Mesodermal cell (in vitro differentiated cells): Measurements from ENCODE around the gene PLD5.
"Not testable (repeated sequence)": the region's sequence is repeated elsewhere in the genome, so short reads cannot be mapped to it uniquely, and the experiment has no call there.

ENCODE experiments used
- H3K27ac ChIP-seq: 2 replicates; pipeline ENCODE4 v1.7.0; 2013; ENCODE audit warnings: mild to moderate bottlenecking, low read depth, low read length, moderate library complexity; ENCODE audit not compliant: severe bottlenecking
- H3K36me3 ChIP-seq: 2 replicates; pipeline ENCODE4 v1.7.1; 2013; ENCODE audit warnings: mild to moderate bottlenecking, low read length, moderate library complexity; ENCODE audit not compliant: control insufficient read depth, insufficient read depth
- H3K4me1 ChIP-seq: one replicate; pipeline ENCODE4 v1.7.1; 2013; ENCODE audit warnings: mild to moderate bottlenecking, low read length; ENCODE audit not compliant: insufficient read depth, control insufficient read depth, poor library complexity, severe bottlenecking
- H3K4me3 ChIP-seq: 2 replicates; pipeline ENCODE4 v1.7.0; 2013; ENCODE audit warnings: low read length, control low read depth, mild to moderate bottlenecking; ENCODE audit not compliant: insufficient read depth, poor library complexity, severe bottlenecking; ENCODE audit errors: extremely low read depth
- H3K9me3 ChIP-seq: 2 replicates; pipeline ENCODE4 v1.7.1; 2013; ENCODE audit warnings: mild to moderate bottlenecking, low read length, moderate library complexity; ENCODE audit not compliant: control insufficient read depth
- WGBS, 2 experiments: methylation state at CpG; one replicate each; pipeline ENCODE4 v1.1.5; 2013; ENCODE audit warnings: missing lambda C conversion rate in 2 of 2; ENCODE audit not compliant: insufficient coverage in 2 of 2; 5-methylcytosine and 5-hydroxymethylcytosine counted together

The PLD5 gene

DNA sequence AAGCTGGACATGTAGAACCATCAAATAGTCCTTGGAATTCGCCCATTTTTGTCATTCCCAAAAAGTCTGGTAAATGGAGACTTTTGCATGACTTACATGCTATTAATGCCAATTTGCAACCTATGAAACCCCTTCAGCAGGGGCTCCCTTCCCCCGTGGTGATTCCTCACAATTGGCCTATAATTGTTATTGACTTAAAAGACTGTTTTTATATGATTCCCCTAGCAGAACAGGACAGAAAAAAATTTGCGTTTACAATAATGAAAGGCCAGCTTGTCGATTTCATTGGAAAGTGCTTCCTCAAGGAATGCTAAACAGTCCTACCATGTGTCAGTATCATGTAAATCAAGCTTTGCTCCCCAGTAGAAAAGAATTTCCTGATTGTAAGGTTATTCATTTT, 311.5 kb downstream of the PLD5 start:
- WGBS, 2 experiments: 55 to 63% methylated on average over 3 of the region's 4 CpGs
- not testable (repeated sequence) for H3K36me3 ChIP-seq, H3K4me3 ChIP-seq, H3K27ac ChIP-seq, H3K4me1 ChIP-seq
- H3K9me3 ChIP-seq: peaks cover 17% of the 10 kb centered on the region

DNA sequence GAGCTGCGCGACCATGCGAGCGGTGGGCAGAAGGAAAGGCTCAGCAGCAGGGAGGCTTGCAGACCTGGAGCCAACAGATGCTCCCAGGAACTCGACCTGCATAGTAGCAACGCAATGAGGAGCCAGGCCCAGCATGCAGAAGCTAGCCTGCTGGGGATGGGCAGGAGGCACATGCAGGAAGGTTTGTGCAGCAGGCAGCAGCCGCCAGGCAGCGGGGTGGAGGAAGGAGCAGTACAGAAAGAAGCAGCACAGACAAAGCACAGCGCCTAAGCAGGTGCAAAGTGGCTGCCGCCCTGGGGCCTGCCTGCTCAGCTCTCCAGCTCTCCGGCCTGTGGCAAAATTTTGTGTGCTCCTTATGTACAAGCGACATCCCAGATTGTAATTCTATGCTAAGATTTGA, 312.1 kb downstream of the PLD5 start:
- Histone ChIP-seq H3K27ac (no peak overlapping the region), H3K9me3 (peaks cover 17% of the 10 kb centered on the region), H3K36me3 (no peaks in the 10 kb centered on the region), H3K4me1 (peaks cover 8% of the 10 kb centered on the region), H3K4me3 (no peak overlapping the region)
- 51 to 52% methylated on average over 10 to 11 of the region's 12 CpGs for WGBS, 2 experiments

DNA sequence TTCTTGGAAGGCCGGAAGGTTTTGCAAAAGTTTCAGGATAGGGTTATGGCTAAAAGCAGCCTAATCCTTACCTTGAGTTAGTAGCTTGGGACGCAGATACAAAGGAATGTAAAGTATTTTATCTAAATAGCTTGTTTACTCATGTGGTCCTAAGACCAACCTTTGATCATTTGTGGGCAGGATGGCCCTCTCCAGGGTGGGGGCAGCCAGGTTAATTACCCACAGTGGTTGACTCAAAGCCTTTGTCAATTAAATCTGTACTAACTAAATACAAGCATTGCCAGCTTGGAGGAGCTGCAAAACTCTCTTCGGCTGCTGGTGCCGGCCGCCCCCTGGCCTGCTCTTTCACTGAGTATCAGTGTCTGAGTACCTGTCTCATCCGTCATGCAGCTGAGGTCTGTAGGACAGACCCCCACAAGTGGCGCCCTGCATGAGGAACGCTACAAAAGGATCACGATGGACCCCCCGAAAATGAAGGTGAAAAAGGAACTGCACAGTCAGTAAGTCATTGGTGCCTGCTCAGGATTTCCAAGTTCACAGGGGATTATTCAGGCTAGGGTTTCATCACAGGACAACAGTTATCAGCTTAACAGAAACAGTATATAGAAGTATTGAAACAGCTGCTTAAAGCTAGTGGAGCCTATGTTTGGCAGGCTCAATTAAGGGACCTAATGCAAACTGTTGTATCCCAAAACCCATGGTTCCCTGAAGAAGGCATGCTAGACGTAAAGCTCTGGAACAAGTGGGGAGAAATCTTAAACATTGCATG, 313.1 kb downstream of the PLD5 start:
- H3K36me3 ChIP-seq: no peaks in the 10 kb centered on the region
- 54 to 64% methylated on average over 7 to 10 of the region's 11 CpGs for WGBS, 2 experiments
- no peak overlapping the region for H3K27ac ChIP-seq
- peaks cover 8% of the 10 kb centered on the region for H3K4me1 ChIP-seq
- H3K4me3 ChIP-seq: no peak overlapping the region
- H3K9me3 ChIP-seq: peaks cover 12% of the 10 kb centered on the region

DNA sequence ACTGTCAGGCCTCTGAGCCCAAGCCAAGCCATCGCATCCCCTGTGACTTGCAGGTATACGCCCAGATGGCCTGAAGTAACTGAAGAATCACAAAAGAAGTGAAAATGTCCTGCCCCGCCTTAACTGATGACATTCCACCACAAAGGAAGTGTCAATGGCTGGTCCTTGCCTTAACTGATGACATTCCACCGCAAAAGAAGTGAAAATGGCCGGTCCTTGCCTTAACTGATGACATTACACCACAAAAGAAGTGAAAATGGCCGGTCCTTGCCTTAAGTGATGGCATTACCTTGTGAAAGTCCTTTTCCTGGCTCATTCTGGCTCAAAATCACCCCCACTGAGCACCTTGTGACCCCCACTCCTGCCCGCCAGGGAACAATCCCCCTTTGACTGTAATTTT, 314.2 kb downstream of the PLD5 start:
- 52 to 57% methylated on average over 4 to 6 of the region's 7 CpGs for WGBS, 2 experiments
- H3K4me1 ChIP-seq, H3K27ac ChIP-seq, H3K36me3 ChIP-seq, H3K9me3 ChIP-seq, H3K4me3 ChIP-seq: not testable (repeated sequence)

DNA sequence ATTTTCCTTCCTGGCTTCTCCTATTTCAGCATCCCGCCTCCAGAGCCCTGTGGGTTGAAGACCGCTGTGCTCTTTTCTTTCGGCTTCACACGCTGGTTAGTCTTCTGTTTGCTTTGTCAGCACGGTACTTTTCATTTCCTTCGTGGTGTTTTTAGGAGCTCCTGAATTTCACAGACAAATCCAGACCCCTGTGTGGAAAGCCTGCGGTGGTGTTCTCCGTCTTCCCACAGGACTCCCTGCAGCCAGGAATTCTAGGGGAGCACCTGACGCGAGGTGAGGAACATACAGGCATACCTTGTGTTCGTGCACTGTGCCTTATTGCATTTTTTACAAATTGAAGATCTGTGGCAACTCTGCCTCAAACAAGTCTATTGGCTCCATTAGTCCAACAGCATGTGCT, 315.4 kb downstream of the PLD5 start:
- 48 to 49% methylated on average over 10 to 11 of the region's 11 CpGs for WGBS, 2 experiments
- Histone ChIP-seq H3K27ac (no peak overlapping the region), H3K4me3 (no peak overlapping the region), H3K9me3 (peaks cover 7% of the 10 kb centered on the region), H3K4me1 (peaks cover 8% of the 10 kb centered on the region), H3K36me3 (no peaks in the 10 kb centered on the region)

DNA sequence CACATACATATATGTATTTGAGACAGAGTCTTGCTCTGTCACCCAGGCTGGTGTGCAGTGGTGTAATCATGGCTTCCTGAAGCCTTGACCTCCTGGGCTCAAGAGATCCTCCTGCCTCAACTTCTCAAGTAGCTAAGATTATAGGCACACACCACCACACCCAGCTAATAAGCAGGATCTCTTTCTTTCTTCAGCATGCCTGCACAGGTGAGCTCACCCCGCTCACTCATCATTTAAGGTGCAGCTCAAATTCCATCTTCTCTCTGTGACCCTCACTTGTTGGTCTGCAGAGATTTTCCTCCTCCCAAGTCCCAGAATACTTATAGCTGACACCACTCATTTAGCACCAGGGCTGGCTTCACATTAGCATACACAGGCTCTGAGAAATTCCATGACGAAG, 316.5 kb downstream of the PLD5 start:
- H3K9me3 ChIP-seq: no peaks in the 10 kb centered on the region
- 14 to 40% methylated on average over 1 of the region's 2 CpGs for WGBS, 2 experiments
- no peak overlapping the region for H3K4me3 ChIP-seq
- no peak overlapping the region for H3K27ac ChIP-seq
- H3K4me1 ChIP-seq: peaks cover 8% of the 10 kb centered on the region
- no peaks in the 10 kb centered on the region for H3K36me3 ChIP-seq

DNA sequence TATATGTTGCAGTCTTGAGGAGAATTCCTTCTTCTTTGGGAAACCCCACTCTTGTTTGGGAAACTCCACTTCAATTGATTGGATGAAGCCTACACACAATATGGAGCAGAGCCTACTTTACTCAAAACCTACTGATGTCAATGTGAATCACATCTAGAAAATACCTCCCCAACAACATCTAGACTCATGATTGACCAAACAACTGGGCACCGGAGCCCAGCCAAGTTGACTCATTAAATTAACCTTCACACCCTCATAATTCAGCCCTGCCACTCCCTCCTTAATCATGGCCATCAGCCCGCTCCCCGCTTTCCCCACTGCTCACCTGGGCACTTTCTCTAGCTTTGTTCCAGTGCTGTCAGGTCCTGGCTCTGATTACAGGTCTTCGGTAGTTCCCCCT, 317.5 kb downstream of the PLD5 start:
- Histone ChIP-seq H3K9me3 (no peaks in the 10 kb centered on the region), H3K27ac (no peak overlapping the region), H3K36me3 (no peaks in the 10 kb centered on the region), H3K4me1 (peaks cover 8% of the 10 kb centered on the region), H3K4me3 (no peak overlapping the region)
- WGBS, 2 experiments: 94 to 98% methylated on average over 4 of the region's 4 CpGs

DNA sequence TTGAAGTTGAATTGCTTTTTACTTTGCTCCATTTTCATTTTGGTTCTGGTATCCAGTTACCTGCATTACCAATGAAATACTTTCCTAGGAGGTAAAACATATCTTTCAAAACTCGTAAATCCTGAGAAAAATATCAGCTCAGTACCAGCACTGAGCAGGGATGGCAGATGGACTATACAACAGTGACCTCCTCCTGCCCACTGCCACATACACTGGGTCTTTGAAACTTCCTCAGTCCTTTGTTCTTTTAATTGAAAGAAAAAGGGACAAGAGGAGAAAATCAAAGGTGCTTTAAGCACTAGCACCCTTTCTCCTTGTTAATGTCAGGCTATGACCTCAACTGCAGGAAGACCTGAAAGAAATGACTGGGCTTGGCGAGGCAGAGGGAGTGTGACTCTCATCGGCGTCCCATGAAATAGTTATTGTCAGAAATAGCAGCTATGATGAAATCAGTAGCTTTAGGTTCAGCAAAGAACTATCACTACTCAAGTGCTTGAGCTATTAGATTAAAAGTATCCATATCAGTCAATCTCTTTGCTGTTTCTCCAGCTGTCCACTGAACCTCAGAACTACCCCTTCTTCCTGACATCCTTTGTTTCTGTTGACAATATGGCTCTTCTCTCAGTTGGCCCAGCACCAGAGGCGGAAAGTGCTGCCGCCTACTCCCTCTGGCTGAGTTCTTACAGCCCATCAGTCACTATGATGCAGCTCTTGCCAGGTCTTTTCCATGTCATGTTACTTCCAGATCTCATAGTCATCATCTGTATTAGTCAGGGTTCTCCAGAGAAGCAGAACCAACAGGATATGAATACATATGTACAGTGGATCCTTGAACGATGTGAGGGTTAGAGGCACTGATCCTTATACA, 318.6 kb downstream of the PLD5 start:
- Histone ChIP-seq H3K9me3 (no peaks in the 10 kb centered on the region), H3K4me1 (peaks cover under 1% of the 10 kb centered on the region), H3K36me3 (no peaks in the 10 kb centered on the region), H3K27ac (no peak overlapping the region), H3K4me3 (no peak overlapping the region)
- WGBS, 2 experiments: 80 to 95% methylated on average over 2 of the region's 7 CpGs

DNA sequence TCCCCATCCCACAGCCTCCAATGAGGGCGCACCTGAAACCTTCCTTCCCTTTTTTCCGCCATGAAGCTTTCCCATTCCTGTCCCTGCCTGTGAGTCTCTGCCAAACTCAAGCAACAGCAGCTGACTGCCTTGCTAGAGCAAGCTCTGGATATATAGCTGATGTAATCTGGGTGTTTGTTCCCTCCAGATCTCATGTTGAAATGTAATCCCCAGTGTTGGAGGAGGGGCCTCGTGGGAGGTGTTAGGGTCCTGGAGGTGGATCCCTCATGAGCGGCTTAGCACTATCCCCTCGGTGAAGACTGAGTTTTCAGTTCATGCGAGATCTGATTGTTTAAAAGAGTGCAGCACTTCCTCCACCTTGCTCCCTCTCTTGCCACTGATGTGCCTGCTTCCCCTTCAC, 321.2 kb downstream of the PLD5 start:
- Histone ChIP-seq H3K36me3 (no peaks in the 10 kb centered on the region), H3K27ac (no peak overlapping the region), H3K9me3 (no peaks in the 10 kb centered on the region), H3K4me1 (no peaks in the 10 kb centered on the region), H3K4me3 (no peak overlapping the region)
- 84 to 92% methylated on average over 5 to 6 of the region's 6 CpGs for WGBS, 2 experiments

DNA sequence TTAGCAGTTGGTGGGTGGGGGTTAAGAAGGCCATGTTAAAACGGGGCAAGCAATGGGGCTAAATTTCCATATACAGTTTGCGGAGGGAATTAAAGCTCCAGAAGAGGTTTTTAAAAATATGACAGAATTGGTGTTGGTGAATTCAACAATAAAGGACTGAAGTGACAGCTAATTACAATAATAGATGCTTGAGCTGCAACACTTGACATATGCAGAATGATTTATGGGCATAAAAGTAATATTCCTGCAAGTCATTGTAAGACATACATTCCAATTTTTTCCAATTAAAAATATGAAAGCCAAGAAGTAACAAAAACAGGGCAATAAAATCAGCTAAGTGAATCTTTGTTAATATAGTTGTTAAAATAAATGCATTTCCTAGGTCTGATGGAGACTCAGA, 323.4 kb downstream of the PLD5 start:
- Histone ChIP-seq H3K36me3 (no peaks in the 10 kb centered on the region), H3K27ac (no peak overlapping the region), H3K4me3 (no peak overlapping the region), H3K4me1 (no peaks in the 10 kb centered on the region), H3K9me3 (no peaks in the 10 kb centered on the region)
- WGBS, 2 experiments: 93 to 100% methylated on average over 2 of the region's 2 CpGs
